Keratinocyte (primary cell): ENCODE results near the gene DDAH1.

Source experiments
- CTCF ChIP-seq, 3 experiments: IDR thresholded peaks in 1 of 3; conservative IDR thresholded peaks in 1 of 3; optimal IDR thresholded peaks in 1 of 3; 2 replicates in 2 of 3; 3 replicates in 1 of 3; pipeline versions ENCODE3 to v1.5.1; 2011; ENCODE audit warnings: low read length in 3 of 3, mild to moderate bottlenecking in 3 of 3, moderate library complexity in 2 of 3, control low read depth in 1 of 3, inconsistent platforms in 1 of 3; ENCODE audit not compliant: insufficient read depth in 2 of 3; ENCODE audit errors: extremely low read depth in 1 of 3
- EZH2 ChIP-seq: IDR thresholded peaks from one replicate; pipeline ENCODE4 v1.6.1; 2012; ENCODE audit warnings: inconsistent platforms, mild to moderate bottlenecking, low read length, moderate library complexity

- TF ChIP-seq CTCF (optimal IDR thresholded peaks at IDR 0.05 in 1 of 3, IDR thresholded peaks at IDR 0.05 in 1 of 3, conservative IDR thresholded peaks at IDR 0.05 in 1 of 3; ENCODE audit: extremely low read depth in 1 of 3, insufficient read depth in 2 of 3, low read length in 3 of 3) (no peak), EZH2 (no peak)
These were observed 91.6 kb downstream of the DDAH1 start for GRCh38 chr1:85373378-85373708.
